Measurements from ENCODE around the gene NDUFA5. TPM values are rescaled to one million over a fixed set of nuclear protein-coding genes. Genes with fewer than 3 reads are reported as not detected.
"Not testable (repeated sequence)": the region's sequence is repeated elsewhere in the genome, so short reads cannot be mapped to it uniquely, and the experiment has no call there.

NDUFA5 gene
- total RNA-seq, 4 donors from 2014 or later: 29.9 to 78.3 (median 56.8) TPM

DNA sequence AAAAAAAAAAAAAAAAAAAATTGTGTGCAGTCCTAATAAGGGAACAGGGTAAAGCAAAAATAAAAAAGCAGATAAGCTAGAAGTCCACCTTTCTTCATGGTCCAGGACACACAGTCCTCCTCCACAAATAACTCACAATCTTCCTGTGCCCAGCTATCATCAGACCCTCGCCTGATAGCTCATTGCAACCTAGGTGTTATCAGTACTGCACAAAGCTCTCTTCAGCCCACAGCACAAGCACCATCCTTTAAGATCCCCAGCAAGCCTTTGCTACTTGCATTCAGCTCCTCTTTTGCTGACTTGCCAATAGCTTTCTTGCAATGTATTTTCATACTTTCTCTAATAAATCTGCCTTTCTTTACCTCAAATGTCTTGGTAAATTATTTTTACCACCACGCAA, 5.0 kb downstream of the NDUFA5 start:
- Histone ChIP-seq H3K9me3 (no peaks in the 10 kb centered on the region), H3K27me3 (no peaks in the 10 kb centered on the region), H3K4me1 (peaks cover 4 to 37% (median 11%) of the 10 kb centered on the region in 4 donors), H3K27ac (no peak overlapping the region), H3K4me3 (no peak overlapping the region), H3K36me3 (peaks cover 0 to 27% (median 11%) of the 10 kb centered on the region in 4 donors)
- TF ChIP-seq POLR2A (IDR thresholded peaks at IDR 0.05) (no peak), EP300 (IDR thresholded peaks at IDR 0.05; ENCODE audit: low read depth) (no peak), POLR2AphosphoS5 (IDR thresholded peaks at IDR 0.05) (no peak)
- TF ChIP-seq, protein P1, sequence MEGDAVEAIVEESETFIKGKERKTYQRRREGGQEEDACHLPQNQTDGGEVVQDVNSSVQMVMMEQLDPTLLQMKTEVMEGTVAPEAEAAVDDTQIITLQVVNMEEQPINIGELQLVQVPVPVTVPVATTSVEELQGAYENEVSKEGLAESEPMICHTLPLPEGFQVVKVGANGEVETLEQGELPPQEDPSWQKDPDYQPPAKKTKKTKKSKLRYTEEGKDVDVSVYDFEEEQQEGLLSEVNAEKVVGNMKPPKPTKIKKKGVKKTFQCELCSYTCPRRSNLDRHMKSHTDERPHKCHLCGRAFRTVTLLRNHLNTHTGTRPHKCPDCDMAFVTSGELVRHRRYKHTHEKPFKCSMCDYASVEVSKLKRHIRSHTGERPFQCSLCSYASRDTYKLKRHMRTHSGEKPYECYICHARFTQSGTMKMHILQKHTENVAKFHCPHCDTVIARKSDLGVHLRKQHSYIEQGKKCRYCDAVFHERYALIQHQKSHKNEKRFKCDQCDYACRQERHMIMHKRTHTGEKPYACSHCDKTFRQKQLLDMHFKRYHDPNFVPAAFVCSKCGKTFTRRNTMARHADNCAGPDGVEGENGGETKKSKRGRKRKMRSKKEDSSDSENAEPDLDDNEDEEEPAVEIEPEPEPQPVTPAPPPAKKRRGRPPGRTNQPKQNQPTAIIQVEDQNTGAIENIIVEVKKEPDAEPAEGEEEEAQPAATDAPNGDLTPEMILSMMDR (IDR thresholded peaks at IDR 0.05): no peak
- intact Hi-C loops (cut with DNase I; ENCODE audit: low total_unique reads): no loop called here
- in situ Hi-C loops (cut with MboI; ENCODE audit: low pct_ligation_motif_present in 1 of 4, low pct_unique_long_range_greater_than_20kb in 1 of 4, low sequenced_read_pairs in 3 of 4): loop anchor here in 1 of 4 donors (25.0 kb wide), 1 partner anchor 90 kb away; no protein-coding TSS in a partner anchor
- no peak for DNase-seq
- WGBS, 2 donors (ENCODE audit: low coverage in 1 of 2): 98 to 100% methylated on average over 2 of the region's 2 CpGs

DNA sequence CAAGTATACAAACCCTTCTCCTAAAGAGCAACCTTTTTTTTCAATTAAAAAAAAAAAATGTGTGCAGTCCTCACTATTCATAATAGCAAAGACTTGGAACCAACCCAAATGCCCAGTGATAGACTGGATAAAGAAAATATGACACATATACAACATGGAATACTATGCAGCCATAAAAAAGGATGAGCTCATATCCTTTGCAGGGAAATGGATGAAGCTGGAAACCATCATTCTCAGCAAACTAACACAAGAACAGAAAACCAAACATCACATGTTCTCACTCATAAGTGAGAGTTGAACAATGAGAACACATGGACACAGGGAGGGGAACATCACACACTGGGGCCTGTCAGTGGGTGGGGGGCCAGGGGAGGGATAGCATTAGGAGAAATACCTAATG, 5.5 kb downstream of the NDUFA5 start:
- Histone ChIP-seq H3K36me3 (peaks cover 0 to 32% (median 11%) of the 10 kb centered on the region in 4 donors), H3K4me1 (peaks cover 4 to 37% (median 11%) of the 10 kb centered on the region in 4 donors)
- intact Hi-C loops (cut with DNase I; ENCODE audit: low total_unique reads); H3K27me3 ChIP-seq; DNase-seq; H3K27ac ChIP-seq; H3K9me3 ChIP-seq; H3K4me3 ChIP-seq: not testable (repeated sequence)
- in situ Hi-C loops (cut with MboI; ENCODE audit: low pct_ligation_motif_present in 1 of 4, low pct_unique_long_range_greater_than_20kb in 1 of 4, low sequenced_read_pairs in 3 of 4): loop anchor here in 1 of 4 donors (25.0 kb wide), 1 partner anchor 90 kb away; no protein-coding TSS in a partner anchor

DNA sequence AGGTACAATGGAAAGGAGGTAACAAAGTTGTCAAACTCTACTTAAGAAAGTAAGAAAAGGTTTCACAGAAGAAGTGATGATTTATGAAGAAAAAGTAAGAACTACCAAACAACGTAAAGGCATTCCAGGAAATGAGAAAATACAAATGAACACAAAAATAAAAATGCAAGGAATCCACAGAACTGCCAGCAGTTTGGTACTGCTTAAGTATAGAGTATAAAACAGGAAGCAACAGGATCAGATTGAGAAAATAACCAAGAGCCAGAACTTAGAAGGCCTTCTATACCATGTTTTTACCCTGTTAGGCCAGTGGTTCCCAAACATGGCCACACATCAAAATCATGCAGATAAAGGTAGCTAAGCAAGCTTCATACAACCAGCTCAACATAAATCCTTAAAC, 9.2 kb downstream of the NDUFA5 start:
- in situ Hi-C loops (cut with MboI; ENCODE audit: low pct_ligation_motif_present in 1 of 4, low pct_unique_long_range_greater_than_20kb in 1 of 4, low sequenced_read_pairs in 3 of 4) (no loop called here), intact Hi-C loops (cut with DNase I; ENCODE audit: low total_unique reads) (no loop called here)
- Histone ChIP-seq H3K4me3 (no peak overlapping the region), H3K36me3 (peaks cover 0 to 28% (median 9%) of the 10 kb centered on the region in 4 donors), H3K9me3 (no peaks in the 10 kb centered on the region), H3K27ac (no peak overlapping the region), H3K4me1 (peaks cover 0 to 2% (median 0%) of the 10 kb centered on the region in 4 donors), H3K27me3 (no peaks in the 10 kb centered on the region)
- WGBS, 2 donors (ENCODE audit: low coverage in 1 of 2): 73 to 96% methylated on average over 1 of the region's 1 CpG
- TF ChIP-seq EP300 (IDR thresholded peaks at IDR 0.05; ENCODE audit: low read depth) (no peak), POLR2A (IDR thresholded peaks at IDR 0.05) (no peak), POLR2AphosphoS5 (IDR thresholded peaks at IDR 0.05) (no peak)
- TF ChIP-seq, protein P1 (IDR thresholded peaks at IDR 0.05): no peak
- no peak for DNase-seq

DNA sequence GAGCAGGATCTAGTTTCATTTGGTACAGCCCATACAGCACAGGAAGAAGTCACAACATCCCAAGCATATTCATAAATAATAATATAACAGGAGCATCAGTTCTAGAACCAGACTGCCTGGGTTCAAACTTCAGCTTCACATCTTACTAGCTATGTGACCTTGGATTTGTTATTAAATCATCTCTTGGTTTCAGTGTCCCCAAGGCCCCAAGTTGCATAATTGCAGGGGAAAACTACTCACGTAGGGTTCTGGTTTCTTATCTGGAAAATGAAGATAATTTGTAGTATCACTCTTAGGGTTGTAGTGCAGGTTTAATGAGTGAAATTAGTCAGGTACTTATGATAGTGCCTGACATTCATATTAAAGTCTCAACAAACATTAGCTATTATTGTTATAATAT, 17.7 kb downstream of the NDUFA5 start:
- H3K36me3 ChIP-seq: peaks cover 0 to 13% (median 4%) of the 10 kb centered on the region in 4 donors
- in situ Hi-C loops (cut with MboI; ENCODE audit: low pct_ligation_motif_present in 1 of 4, low pct_unique_long_range_greater_than_20kb in 1 of 4, low sequenced_read_pairs in 3 of 4) (no loop called here), intact Hi-C loops (cut with DNase I; ENCODE audit: low total_unique reads) (no loop called here)
- H3K27ac ChIP-seq: no peak overlapping the region
- H3K27me3 ChIP-seq: no peaks in the 10 kb centered on the region
- H3K4me1 ChIP-seq: peaks cover 0 to 5% (median 0%) of the 10 kb centered on the region in 4 donors
- no peak overlapping the region for H3K4me3 ChIP-seq
- 30 to 62% methylated on average over 1 of the region's 1 CpG for WGBS, 2 donors (ENCODE audit: low coverage in 1 of 2)
- H3K9me3 ChIP-seq: no peaks in the 10 kb centered on the region
- TF ChIP-seq EP300 (IDR thresholded peaks at IDR 0.05; ENCODE audit: low read depth) (no peak), POLR2AphosphoS5 (IDR thresholded peaks at IDR 0.05) (no peak), POLR2A (IDR thresholded peaks at IDR 0.05) (no peak)
- TF ChIP-seq, protein P1 (IDR thresholded peaks at IDR 0.05): no peak
- DNase-seq: no peak

DNA sequence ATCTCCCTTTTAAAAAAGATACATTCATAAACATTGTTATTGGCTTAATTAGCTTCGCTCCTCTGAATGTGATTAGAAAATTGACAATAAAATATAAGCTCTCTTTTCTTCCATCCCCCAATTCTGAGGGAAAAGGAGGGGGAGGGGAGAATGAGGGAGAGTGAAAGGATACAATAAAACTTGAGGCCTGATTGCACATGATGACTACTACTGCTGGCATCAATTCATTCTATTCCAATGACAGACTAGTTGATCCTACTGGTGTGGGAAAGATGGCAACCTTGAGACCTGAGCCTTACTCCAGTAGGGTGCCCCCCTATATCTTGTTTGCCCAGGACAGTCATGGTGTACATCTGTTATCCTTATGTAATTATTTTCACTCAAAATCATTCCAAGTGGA, 18.7 kb downstream of the NDUFA5 start:
- TF ChIP-seq POLR2AphosphoS5 (IDR thresholded peaks at IDR 0.05): no peak
- TF ChIP-seq, protein P1 (IDR thresholded peaks at IDR 0.05): no peak
- no peak for TF ChIP-seq POLR2A (IDR thresholded peaks at IDR 0.05)
- TF ChIP-seq EP300 (IDR thresholded peaks at IDR 0.05; ENCODE audit: low read depth): no peak
- Histone ChIP-seq H3K9me3 (no peaks in the 10 kb centered on the region), H3K27me3 (peaks cover 2% of the 10 kb centered on the region), H3K4me1 (peaks cover 0 to 8% (median 4%) of the 10 kb centered on the region in 4 donors), H3K27ac (no peak overlapping the region), H3K4me3 (no peak overlapping the region), H3K36me3 (peaks cover 0 to 13% (median 4%) of the 10 kb centered on the region in 4 donors)
- in situ Hi-C loops (cut with MboI; ENCODE audit: low pct_ligation_motif_present in 1 of 4, low pct_unique_long_range_greater_than_20kb in 1 of 4, low sequenced_read_pairs in 3 of 4) (no loop called here), intact Hi-C loops (cut with DNase I; ENCODE audit: low total_unique reads) (no loop called here)
- 98% methylated on average over 1 of the region's 1 CpG; no CpG with 5 or more reads in 1 of the 2 donors for WGBS, 2 donors (ENCODE audit: low coverage in 1 of 2)
- DNase-seq: no peak
